Testis (tissue), 3 donors: ENCODE measurements around the gene MRPL18. TPM values are rescaled to one million over a fixed set of nuclear protein-coding genes. Genes with fewer than 3 reads are reported as not detected.

ENCODE experiments used
- DNase-seq: peaks from one replicate; pipeline ENCODE4 v3.0.0-alpha.2; 2019
- H3K27ac ChIP-seq, 2 donors: fragments of 200-600 bp; sonication (generic); one replicate each; pipeline ENCODE4 v1.5.1; 2019
- H3K27me3 ChIP-seq: fragments of 200-600 bp; sonication (generic); one replicate; pipeline ENCODE4 v1.5.1; 2019
- H3K36me3 ChIP-seq: fragments of 200-600 bp; sonication (generic); one replicate; pipeline ENCODE4 v1.5.1; 2017; ENCODE audit warnings: low read depth; ENCODE audit errors: missing control alignments
- H3K4me1 ChIP-seq: fragments of 200-600 bp; sonication (generic); one replicate; pipeline ENCODE4 v1.5.1; 2019
- H3K4me3 ChIP-seq, 2 donors: fragments of 200-600 bp; sonication (generic); one replicate each; pipeline ENCODE4 v1.5.1; 2017 to 2019
- H3K9me3 ChIP-seq: fragments of 200-600 bp; sonication (generic); one replicate; pipeline ENCODE4 v1.5.1; 2017
- POLR2A ChIP-seq: fragments of 450-650 bp; IDR thresholded peaks from one replicate; pipeline ENCODE4 v1.6.1; 2017; ENCODE audit warnings: antibody characterized with exemption, mild to moderate bottlenecking, moderate library complexity
- WGBS, 2 donors: methylation state at CpG; one replicate each; pipeline ENCODE4 v1.1.5; 2018; 5-methylcytosine and 5-hydroxymethylcytosine counted together
- intact Hi-C: fragments of 100-400 bp; cut with DNase I; formaldehyde crosslinking; loops from one replicate; pipeline ENCODE4 v1.15.1; 2023; ENCODE audit warnings: low total_unique reads
- polyA plus RNA-seq: library from polyadenylated mRNA; stranded (reverse); fragments of 350-450 nt; fragmentation: Illumina TruSeq; extraction: RNeasy Lipid Tissue Mini Kit (QIAGEN cat#74804); gene quantifications from one replicate; pipeline ENCODE4 v1.2.3, GENCODE V29; 2014; ENCODE audit warnings: low read depth, low replicate concordance; ENCODE audit not compliant: insufficient read depth
- total RNA-seq, 2 donors: library from RNA; depleted of rRNA; stranded (reverse); fragments of >200 nt; gene quantifications; one replicate each; pipeline ENCODE4 v1.2.3, GENCODE V29; 2016
- TF ChIP-seq, protein P1 (sequence below), 3 experiments: fragments of 450-650 bp in 2 of 3; fragments of 200-600 bp in 1 of 3; sonication (generic) in 1 of 3; IDR thresholded peaks; one replicate each; pipeline ENCODE4 v1.5.1; 2016 to 2019; ENCODE audit warnings: antibody characterized with exemption in 3 of 3, mild to moderate bottlenecking in 2 of 3, moderate library complexity in 1 of 3

MRPL18 gene
- total and polyA plus RNA-seq, 3 donors from 2014 or later, result 60.3 to 73.9 (median 71.3) TPM

DNA sequence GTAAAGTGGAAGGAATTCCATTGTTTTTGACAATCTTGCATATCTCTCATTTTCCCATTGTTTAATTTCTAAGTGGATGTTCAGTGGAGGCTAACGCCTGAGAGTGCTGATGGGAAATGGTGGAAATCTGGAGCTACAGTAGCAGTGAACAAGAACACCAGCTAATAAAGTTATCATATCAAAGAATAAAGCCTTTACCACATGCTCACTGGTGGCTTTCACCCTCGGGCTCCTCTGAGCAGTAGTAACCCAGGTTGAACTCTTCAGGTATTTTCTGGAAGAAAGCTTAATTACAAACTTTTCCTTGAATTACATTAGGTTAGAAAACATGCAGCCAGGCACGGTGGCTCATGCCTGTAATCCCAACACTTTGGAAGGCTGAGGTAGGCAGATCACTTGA is 38.8 kb upstream of the MRPL18 start:
- H3K4me1 ChIP-seq, result no peaks in the 10 kb centered on the region
- H3K9me3 ChIP-seq, result no peaks in the 10 kb centered on the region
- no peaks in the 10 kb centered on the region for H3K36me3 ChIP-seq
- WGBS, 2 donors, result 80 to 87% methylated on average over 3 of the region's 3 CpGs
- H3K4me3 ChIP-seq, result no peak overlapping the region
- no peak for DNase-seq
- no peak overlapping the region for H3K27ac ChIP-seq
- intact Hi-C loops, result no loop called here
- TF ChIP-seq, protein P1, sequence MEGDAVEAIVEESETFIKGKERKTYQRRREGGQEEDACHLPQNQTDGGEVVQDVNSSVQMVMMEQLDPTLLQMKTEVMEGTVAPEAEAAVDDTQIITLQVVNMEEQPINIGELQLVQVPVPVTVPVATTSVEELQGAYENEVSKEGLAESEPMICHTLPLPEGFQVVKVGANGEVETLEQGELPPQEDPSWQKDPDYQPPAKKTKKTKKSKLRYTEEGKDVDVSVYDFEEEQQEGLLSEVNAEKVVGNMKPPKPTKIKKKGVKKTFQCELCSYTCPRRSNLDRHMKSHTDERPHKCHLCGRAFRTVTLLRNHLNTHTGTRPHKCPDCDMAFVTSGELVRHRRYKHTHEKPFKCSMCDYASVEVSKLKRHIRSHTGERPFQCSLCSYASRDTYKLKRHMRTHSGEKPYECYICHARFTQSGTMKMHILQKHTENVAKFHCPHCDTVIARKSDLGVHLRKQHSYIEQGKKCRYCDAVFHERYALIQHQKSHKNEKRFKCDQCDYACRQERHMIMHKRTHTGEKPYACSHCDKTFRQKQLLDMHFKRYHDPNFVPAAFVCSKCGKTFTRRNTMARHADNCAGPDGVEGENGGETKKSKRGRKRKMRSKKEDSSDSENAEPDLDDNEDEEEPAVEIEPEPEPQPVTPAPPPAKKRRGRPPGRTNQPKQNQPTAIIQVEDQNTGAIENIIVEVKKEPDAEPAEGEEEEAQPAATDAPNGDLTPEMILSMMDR (IDR thresholded peaks at IDR 0.05), result no peak
- no peak for TF ChIP-seq POLR2A
- H3K27me3 ChIP-seq, result no peaks in the 10 kb centered on the region

DNA sequence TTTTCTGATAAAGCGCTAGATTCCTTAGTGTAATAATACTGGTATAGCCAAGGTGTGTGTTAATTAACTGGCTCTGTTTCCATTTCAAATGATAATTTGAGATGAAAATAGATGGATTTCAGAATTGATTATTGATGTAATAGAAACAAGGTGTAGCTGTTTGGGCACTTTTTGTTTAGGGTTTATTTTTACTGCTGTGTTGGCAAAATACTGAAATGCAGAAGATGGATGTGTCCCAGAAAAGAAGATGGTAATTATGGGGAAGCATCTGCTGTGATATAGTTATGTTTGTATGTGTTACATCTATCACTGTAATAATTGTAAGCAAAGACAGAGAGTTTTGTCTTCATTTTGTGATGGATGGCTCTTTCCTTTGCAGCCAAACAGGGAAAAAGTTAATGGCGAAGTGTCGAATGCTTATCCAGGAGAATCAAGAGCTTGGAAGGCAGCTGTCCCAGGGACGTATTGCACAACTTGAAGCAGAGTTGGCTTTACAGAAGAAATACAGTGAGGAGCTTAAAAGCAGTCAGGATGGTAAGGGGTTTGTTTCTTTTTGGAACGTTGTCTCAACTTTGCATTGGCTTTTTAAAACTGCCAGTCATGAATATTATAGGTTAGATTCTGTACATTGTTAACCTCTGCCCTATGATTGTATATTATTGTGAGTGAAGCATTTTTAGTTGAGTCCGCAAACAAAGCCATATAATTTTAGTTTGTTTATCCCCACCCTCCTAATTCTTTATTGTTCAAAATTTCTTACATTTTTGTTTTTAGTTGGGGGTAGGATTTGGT is 37.0 kb upstream of the MRPL18 start:
- Histone ChIP-seq H3K4me1 (no peaks in the 10 kb centered on the region), H3K36me3 (no peaks in the 10 kb centered on the region), H3K27me3 (no peaks in the 10 kb centered on the region), H3K27ac (no peak overlapping the region), H3K9me3 (no peaks in the 10 kb centered on the region), H3K4me3 (no peak overlapping the region)
- DNase-seq, result no peak
- intact Hi-C loops, result no loop called here
- TF ChIP-seq, protein P1 (IDR thresholded peaks at IDR 0.05), result no peak
- TF ChIP-seq POLR2A, result no peak
- WGBS, 2 donors, result 88 to 89% methylated on average over 6 of the region's 6 CpGs

- 75 to 82% methylated on average over 2 of the region's 2 CpGs for WGBS, 2 donors
- TF ChIP-seq POLR2A, result no peak
- TF ChIP-seq, protein P1 (IDR thresholded peaks at IDR 0.05), result no peak
- H3K27ac ChIP-seq, result no peak overlapping the region
- no peak for DNase-seq
- intact Hi-C loops, result no loop called here
- H3K9me3 ChIP-seq, result no peaks in the 10 kb centered on the region
- no peaks in the 10 kb centered on the region for H3K4me1 ChIP-seq
- no peak overlapping the region for H3K4me3 ChIP-seq
- no peaks in the 10 kb centered on the region for H3K36me3 ChIP-seq
- H3K27me3 ChIP-seq, result no peaks in the 10 kb centered on the region
Observed at GRCh38 chr6:159754401-159754800, 35.9 kb upstream of the MRPL18 start.

GRCh38 chr6:159754959-159755914 is 35.0 kb upstream of the MRPL18 start:
- H3K27me3 ChIP-seq, result no peaks in the 10 kb centered on the region
- H3K4me3 ChIP-seq, result no peak overlapping the region
- H3K9me3 ChIP-seq, result no peaks in the 10 kb centered on the region
- DNase-seq, result no peak
- 65 to 69% methylated on average over 15 of the region's 15 CpGs for WGBS, 2 donors
- H3K36me3 ChIP-seq, result no peaks in the 10 kb centered on the region
- intact Hi-C loops, result no loop called here
- no peak for TF ChIP-seq POLR2A
- TF ChIP-seq, protein P1 (IDR thresholded peaks at IDR 0.05), result no peak
- peaks cover under 1% of the 10 kb centered on the region for H3K4me1 ChIP-seq
- no peak overlapping the region for H3K27ac ChIP-seq
